LNCaP clone FGC (cell line): ENCODE data around the gene ARL6IP1.

Source experiments
- DNase-seq: peaks from one replicate; pipeline ENCODE4 v3.0.0-alpha.2; 2011; ENCODE audit warnings: low read depth
- H3K4me3 ChIP-seq: 2 replicates; pipeline ENCODE4 v1.5.1; 2011; ENCODE audit warnings: mild to moderate bottlenecking, low read depth, low read length, control low read depth
- TF ChIP-seq, protein P1 (sequence below): IDR thresholded peaks from 2 replicates; pipeline ENCODE4 v1.5.1; 2012; ENCODE audit warnings: mild to moderate bottlenecking; ENCODE audit not compliant: control insufficient read depth, insufficient read depth; ENCODE audit errors: extremely low read depth

The ARL6IP1 gene

DNA sequence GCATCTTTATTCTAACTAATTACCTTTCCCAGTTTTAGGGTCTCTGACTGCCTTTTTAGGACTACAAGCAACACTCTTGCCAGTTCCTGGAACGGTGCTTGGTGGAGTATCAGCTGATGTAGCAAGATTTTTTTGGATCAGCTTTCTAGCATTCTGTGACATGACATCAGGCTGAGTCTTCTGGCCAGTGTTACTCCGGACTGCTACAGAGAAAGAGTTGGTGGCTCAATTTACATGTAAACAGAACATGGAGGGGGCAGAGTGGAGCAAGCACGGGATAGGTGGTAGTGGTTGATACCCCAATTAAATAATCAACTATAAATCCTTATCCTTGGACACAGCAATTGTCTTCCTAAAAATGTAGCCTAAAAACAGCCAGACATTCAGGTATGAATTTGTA is 10.6 kb upstream of the ARL6IP1 start:
- DNase-seq, result no peak
- TF ChIP-seq, protein P1, sequence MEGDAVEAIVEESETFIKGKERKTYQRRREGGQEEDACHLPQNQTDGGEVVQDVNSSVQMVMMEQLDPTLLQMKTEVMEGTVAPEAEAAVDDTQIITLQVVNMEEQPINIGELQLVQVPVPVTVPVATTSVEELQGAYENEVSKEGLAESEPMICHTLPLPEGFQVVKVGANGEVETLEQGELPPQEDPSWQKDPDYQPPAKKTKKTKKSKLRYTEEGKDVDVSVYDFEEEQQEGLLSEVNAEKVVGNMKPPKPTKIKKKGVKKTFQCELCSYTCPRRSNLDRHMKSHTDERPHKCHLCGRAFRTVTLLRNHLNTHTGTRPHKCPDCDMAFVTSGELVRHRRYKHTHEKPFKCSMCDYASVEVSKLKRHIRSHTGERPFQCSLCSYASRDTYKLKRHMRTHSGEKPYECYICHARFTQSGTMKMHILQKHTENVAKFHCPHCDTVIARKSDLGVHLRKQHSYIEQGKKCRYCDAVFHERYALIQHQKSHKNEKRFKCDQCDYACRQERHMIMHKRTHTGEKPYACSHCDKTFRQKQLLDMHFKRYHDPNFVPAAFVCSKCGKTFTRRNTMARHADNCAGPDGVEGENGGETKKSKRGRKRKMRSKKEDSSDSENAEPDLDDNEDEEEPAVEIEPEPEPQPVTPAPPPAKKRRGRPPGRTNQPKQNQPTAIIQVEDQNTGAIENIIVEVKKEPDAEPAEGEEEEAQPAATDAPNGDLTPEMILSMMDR, result no peak
- no peak overlapping the region for H3K4me3 ChIP-seq

DNA sequence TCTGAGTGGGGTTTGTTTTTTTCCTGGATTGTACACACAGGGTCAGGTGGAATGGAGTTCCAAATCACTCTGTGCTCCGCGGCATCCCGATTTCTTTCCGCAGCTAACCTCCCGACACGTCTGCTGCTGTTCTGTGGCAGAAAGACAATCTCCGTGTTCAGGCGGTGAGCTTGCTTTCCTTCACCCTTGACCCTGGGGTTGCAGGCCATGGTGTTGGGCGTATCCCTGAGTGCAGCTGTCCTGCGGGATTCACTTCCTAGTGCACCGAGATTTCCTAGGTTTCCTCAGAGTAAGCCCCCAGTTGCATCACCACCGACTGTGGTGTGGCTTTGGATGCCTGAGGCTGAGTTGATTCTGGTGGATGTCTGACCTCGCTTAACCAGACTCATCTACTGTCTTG is 7.8 kb upstream of the ARL6IP1 start:
- no peak overlapping the region for H3K4me3 ChIP-seq
- TF ChIP-seq, protein P1, result no peak
- DNase-seq, result no peak

DNA sequence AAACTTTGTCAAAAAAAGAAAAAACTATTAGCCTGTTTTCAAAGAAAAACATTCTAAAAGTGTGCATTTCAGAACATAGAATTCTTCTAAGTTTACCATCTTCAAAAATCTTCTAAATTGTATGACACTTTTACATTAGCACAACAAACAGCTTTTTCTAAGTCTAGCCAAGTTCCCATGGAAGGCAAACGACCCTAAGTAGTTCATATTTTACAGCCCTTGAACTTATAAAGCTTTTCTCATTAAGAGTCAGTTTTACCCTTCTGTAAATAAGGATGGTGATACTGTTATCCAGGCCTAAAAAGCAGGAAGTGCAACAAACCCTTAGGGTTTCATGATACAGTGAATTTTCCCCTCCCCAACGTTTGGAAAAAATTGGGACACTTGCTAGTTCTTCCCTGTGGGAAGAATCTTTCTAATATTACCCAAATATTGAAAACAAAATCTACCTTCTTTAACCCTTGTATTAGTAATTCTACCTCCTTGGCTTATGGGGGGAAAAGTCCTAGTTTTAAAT is 4.0 kb upstream of the ARL6IP1 start:
- H3K4me3 ChIP-seq, result no peak overlapping the region
- TF ChIP-seq, protein P1, result no peak
- no peak for DNase-seq

DNA sequence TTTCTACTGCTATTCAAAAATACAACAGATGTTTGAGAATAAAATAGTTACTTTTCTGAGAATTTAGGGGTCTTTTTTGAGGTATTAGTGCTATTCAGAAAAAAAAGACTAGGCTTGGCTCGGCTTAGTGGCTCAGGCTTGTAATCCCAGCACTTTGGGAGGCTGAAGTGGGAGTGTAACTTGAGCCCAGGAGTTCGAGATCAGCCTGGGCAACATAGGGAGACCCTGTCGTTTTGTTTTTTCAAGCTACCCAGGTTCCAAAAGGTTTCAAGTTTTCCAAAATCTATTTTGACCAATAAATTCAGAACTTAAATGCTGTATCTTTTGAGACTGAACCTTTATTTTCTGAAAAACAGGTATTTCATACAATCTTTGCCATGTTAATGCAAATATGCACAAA is 3.2 kb upstream of the ARL6IP1 start:
- TF ChIP-seq, protein P1, result no peak
- no peak for DNase-seq
- no peak overlapping the region for H3K4me3 ChIP-seq

DNA sequence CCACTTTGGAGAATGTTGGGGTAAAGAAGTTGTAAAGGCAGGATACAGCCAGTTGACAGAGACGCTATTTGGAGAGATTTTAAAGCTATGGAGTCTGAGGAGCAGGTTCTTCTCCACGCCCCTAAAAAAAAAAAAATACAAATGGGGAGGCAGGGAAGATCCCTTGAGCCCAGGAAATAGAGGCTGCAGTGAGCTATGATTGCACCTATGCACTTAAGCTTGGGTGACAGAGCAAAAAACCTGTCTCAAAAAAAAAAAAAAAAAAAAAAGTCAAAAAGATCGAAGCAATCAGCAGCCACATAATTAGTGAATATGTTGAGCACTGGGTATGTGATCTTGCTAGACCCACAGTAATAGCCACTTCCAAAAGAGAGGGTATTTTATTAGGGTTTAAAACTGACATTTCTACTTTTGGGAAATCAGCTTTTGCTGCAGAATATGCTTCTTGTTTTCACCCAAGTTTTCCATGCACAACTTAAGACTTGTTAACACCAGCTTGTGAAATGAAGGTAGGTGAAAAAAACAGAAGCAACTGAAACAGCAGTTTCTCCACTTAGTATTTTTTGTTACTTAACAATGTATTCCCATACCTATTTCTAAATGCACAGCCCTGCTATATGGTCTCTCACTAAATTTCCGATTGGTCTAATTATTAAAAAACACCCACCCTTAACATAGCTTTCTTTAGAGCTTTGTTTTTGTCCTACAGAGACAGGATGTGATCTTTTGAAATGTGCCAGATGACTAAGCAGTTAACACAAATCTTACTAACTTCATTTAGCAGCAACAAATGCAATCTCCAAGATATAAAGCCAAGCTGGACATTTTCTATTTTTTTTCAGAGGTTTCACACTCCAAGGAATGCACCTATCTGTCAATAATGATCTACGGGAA is 2.5 kb upstream of the ARL6IP1 start:
- no peak overlapping the region for H3K4me3 ChIP-seq
- no peak for DNase-seq
- TF ChIP-seq, protein P1, result no peak

DNA sequence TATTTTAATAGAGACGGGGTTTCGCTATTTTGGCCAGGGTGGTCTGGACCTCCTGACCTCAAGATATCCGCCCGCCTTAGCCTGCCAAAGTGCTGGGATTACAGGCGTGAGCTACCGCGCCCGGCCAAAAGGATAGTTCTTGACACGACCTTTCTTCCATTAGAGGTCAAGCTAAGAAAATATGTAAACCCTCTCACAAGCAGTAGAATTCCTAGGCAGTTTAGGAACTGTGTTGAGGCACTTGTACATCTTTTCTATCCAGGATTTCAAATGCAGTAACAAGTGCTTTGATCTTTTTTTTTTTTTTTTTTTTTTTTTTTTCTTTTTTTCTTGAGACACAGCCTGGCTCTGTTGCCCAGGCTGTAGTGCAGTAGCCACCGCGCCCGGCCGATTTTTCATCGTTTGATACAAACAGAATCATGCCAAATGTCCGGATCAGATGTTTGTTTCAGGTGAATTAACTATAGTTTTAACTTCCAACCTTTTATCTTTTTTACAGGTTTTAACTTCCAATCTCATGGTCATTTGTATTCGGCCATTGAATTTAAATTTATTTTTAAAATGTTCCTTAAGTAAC is 1.5 kb upstream of the ARL6IP1 start:
- no peak for DNase-seq
- TF ChIP-seq, protein P1, result no peak
- H3K4me3 ChIP-seq, result no peak overlapping the region
